Measurements from ENCODE around the gene E4F1.

DNA sequence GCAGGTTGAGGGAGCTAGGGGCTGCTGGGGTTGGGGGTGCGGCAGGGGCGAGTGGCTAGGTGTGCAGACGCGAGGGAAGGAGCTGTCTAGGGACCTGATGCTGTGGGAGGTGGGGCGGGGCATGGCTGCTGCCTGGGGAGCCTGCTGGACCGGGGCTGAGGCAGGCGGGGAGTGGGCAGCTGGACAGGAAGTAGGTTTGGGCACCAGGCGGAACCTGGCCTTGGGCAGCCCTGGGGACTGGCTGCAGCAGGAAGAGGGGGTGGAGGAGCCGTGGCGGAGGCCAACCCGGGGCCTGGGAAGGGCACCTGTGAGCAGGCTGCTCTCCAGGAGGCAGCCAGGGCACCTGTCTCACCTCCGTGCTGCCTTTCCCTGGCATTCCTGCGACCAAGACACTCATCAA, 7.0 kb downstream of the E4F1 start:
- no peak for TF ChIP-seq EZH2 (IDR thresholded peaks at IDR 0.05; ENCODE audit: borderline replicate concordance)
- TF ChIP-seq, protein P1, sequence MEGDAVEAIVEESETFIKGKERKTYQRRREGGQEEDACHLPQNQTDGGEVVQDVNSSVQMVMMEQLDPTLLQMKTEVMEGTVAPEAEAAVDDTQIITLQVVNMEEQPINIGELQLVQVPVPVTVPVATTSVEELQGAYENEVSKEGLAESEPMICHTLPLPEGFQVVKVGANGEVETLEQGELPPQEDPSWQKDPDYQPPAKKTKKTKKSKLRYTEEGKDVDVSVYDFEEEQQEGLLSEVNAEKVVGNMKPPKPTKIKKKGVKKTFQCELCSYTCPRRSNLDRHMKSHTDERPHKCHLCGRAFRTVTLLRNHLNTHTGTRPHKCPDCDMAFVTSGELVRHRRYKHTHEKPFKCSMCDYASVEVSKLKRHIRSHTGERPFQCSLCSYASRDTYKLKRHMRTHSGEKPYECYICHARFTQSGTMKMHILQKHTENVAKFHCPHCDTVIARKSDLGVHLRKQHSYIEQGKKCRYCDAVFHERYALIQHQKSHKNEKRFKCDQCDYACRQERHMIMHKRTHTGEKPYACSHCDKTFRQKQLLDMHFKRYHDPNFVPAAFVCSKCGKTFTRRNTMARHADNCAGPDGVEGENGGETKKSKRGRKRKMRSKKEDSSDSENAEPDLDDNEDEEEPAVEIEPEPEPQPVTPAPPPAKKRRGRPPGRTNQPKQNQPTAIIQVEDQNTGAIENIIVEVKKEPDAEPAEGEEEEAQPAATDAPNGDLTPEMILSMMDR (IDR thresholded peaks at IDR 0.05; ENCODE audit: poor library complexity), result no peak
